K562 (cell line): Measurements from ENCODE around the gene ZNF628. TPM values are rescaled to one million over a fixed set of nuclear protein-coding genes. Genes with fewer than 3 reads are reported as not detected.

Experiments used
- HNRNPL ChIP-seq: fragments of 200-400 bp; formaldehyde crosslinking; IDR thresholded peaks from 2 replicates; pipeline ENCODE4 v1.6.1; 2017; ENCODE audit warnings: low read depth, mild to moderate bottlenecking, low read length
- SAFB ChIP-seq: fragments of 200-400 bp; formaldehyde crosslinking; IDR thresholded peaks from 2 replicates; pipeline ENCODE4 v1.6.1; 2017; ENCODE audit warnings: low read depth, low read length, borderline replicate concordance
- SIX5 ChIP-seq, 2 experiments: IDR thresholded peaks; 2 replicates each; pipeline ENCODE4 v1.6.1; 2011; ENCODE audit warnings: low read length in 2 of 2, borderline replicate concordance in 1 of 2, low read depth in 1 of 2, mild to moderate bottlenecking in 1 of 2, moderate library complexity in 1 of 2; ENCODE audit not compliant: insufficient read depth in 1 of 2
- ZNF354B ChIP-seq: fragments of 250-450 bp; sonication (Bioruptor Pico); IDR thresholded peaks from 2 replicates; pipeline ENCODE4 v1.4.0; 2020
- ZNF780A ChIP-seq: fragments of 250-450 bp; sonication (Bioruptor Pico); IDR thresholded peaks from 2 replicates; pipeline ENCODE4 v1.5.0; 2021; ENCODE audit warnings: mild to moderate bottlenecking
- polyA plus RNA-seq, 8 experiments: library from polyadenylated mRNA; depleted of rRNA in 4 of 8; stranded (reverse) in 5 of 8; unstranded in 3 of 8; fragments of >200 nt; fragmentation: Nextera tagmentation in 2 of 8; fragmentation: Illumina TruSeq in 1 of 8; extraction: Ambion mirVana in 2 of 8; extraction: Trizol in 1 of 8; gene quantifications; 2 replicates each; pipeline versions ENCODE4 v1.2.1 to v1.2.3, GENCODE V29; 2011 to 2014; ENCODE audit warnings: inconsistent platforms in 1 of 8, missing spikeins in 1 of 8
- total RNA-seq, 7 experiments: library from RNA; depleted of rRNA in 6 of 7; stranded (reverse); fragments of >200 nt in 6 of 7; fragmentation: Illumina TruSeq in 2 of 7; extraction: Trizol in 2 of 7; gene quantifications; 2 replicates each; pipeline versions ENCODE4 v1.2.1 to v1.2.3, GENCODE V29; 2011 to 2021; ENCODE audit warnings: low replicate concordance in 1 of 7
- TF ChIP-seq, protein P1 (sequence below), 2 experiments: fragments of 200-800 bp in 1 of 2; sonication (Bioruptor generic) in 1 of 2; sonication (generic) in 1 of 2; formaldehyde crosslinking in 1 of 2; IDR thresholded peaks in 1 of 2; conservative IDR thresholded peaks in 1 of 2; 2 replicates each; pipeline versions ENCODE4 v1.5.0 to v1.6.1; 2016 to 2020; ENCODE audit warnings: missing compliant biosample characterization in 1 of 2, missing genetic modification characterization in 1 of 2, missing genetic modification reagents in 1 of 2

The ZNF628 gene
- total and polyA plus RNA-seq, 9 of the 15 experiments (the other 6 are each of a cell fraction or from before 2014, with no cell fraction given), result 0.13 to 13.6 (median 2.2) TPM; not detected in 3

DNA sequence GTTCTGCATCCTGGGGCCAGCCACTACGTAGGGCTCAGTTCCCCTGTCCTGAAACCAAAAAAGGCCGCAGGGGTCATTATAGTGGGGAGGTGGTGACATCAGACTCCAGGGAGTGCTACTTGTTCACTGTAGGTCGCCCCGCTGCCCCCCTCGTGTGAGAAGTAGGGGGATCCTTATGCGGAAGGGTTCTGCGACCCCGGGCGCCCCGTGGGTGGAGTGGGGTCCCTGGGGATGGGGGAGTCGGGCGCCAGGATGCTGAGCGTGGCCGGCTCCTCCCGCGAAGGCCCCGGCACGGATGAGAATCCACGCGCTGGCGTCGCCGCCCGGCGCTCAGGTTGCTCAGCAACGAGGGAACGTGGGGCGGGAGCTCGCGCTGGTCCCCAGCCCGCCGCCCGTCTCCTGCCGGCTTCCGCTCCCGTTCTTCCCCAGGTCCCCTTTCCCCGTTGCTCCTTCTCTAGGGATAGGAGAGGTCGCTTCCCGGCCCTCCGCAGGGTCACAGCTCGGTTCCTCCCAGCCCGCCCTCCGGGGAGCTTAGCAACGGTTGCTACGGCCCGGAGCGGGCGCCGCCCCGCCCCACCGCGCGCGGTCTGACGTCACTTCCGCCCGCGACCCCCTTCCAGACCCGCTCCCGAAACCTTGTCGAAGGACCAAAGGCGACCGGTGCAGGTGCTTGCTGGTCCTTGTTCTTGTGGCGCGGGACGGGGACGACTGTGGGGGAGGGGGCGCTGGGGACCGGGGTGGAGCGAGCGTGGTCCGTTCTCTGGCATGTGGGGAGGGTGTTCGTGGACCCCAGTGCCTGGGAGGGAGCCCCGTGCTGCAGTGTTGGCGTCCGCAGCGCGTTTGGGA is 8.4 kb downstream of the ZNF628 start, which contains the start of gene NAT14 (continued):
- TF ChIP-seq, protein P1, sequence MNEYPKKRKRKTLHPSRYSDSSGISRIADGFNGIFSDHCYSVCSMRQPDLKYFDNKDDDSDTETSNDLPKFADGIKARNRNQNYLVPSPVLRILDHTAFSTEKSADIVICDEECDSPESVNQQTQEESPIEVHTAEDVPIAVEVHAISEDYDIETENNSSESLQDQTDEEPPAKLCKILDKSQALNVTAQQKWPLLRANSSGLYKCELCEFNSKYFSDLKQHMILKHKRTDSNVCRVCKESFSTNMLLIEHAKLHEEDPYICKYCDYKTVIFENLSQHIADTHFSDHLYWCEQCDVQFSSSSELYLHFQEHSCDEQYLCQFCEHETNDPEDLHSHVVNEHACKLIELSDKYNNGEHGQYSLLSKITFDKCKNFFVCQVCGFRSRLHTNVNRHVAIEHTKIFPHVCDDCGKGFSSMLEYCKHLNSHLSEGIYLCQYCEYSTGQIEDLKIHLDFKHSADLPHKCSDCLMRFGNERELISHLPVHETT (CRISPR knock-in tag; conservative IDR thresholded peaks at IDR 0.05 in 1 of 2, IDR thresholded peaks at IDR 0.05 in 1 of 2), result 0 out of 4 replicates have a peak, but pooled peaks of 1 of the 2 experiments have one; percentile 37
- TF ChIP-seq ZNF780A (CRISPR knock-in tag) (0 out of 2 replicates have a peak, but pooled peaks have one; percentile 17), HNRNPL (no peak), ZNF354B (CRISPR knock-in tag) (no peak), SIX5 (IDR thresholded peaks at IDR 0.05; ENCODE audit: borderline replicate concordance in 1 of 2, insufficient read depth in 1 of 2, low read depth in 1 of 2, low read length in 2 of 2) (no peak), SAFB (peak; percentile 68; the same call in 1 of the 2 replicates)
- TF ChIP-seq, all 486 proteins: peak for 74
